Measurements from ENCODE around the gene FRAS1.

- TF ChIP-seq, protein P1, sequence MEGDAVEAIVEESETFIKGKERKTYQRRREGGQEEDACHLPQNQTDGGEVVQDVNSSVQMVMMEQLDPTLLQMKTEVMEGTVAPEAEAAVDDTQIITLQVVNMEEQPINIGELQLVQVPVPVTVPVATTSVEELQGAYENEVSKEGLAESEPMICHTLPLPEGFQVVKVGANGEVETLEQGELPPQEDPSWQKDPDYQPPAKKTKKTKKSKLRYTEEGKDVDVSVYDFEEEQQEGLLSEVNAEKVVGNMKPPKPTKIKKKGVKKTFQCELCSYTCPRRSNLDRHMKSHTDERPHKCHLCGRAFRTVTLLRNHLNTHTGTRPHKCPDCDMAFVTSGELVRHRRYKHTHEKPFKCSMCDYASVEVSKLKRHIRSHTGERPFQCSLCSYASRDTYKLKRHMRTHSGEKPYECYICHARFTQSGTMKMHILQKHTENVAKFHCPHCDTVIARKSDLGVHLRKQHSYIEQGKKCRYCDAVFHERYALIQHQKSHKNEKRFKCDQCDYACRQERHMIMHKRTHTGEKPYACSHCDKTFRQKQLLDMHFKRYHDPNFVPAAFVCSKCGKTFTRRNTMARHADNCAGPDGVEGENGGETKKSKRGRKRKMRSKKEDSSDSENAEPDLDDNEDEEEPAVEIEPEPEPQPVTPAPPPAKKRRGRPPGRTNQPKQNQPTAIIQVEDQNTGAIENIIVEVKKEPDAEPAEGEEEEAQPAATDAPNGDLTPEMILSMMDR (IDR thresholded peaks at IDR 0.05) = no peak
- TF ChIP-seq POLR2A (IDR thresholded peaks at IDR 0.05) = no peak
Measured at GRCh38 chr4:78081541-78081940, 24.4 kb downstream of the FRAS1 start.

All from heart left ventricle (tissue), 13 donors.